ENCODE results near the gene AKT1.

Gene AKT1

DNA sequence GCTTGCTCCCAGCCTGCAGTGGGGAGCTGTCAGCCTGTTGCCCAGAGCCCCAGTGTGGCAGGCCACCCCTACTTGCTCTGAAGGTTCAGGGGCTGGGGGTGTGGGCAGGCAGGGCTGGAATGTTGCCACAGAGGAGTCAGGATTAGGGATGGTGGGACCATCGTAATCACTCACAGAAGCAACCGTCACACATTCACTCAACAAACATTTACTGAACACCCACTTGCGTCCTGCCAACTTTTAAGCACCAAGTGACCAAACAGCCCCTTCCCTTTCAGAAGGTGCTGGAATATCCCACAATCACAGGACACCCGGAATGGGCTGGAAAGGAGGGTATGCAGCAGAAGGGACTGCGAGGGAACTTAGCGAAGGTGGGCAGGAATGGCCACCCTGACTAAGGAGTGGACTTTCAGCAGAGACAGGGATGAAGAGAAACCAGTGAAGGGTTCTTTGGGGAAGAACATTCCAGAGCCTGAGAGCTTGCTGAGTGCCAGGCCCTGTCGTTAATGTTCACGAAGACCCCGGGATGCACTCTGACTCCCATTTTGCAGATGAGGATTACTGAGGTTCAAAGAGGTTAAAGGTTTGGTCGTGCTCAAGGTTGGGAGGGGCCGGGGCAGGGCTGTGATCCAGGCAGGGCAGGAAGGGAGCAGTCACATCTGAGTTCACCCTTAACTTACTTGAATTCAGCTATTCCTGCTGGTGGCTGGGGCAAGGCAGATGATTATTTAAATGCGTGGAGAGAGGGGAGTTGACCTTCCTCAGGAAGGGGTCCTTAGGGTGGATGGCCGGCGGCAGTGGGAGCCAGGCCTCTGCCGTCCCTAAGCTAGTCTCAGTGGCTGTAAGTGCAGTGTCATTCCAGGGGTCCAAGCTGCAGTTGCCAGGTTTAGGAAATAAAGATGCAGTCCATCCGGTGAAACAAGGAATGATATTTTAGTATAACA, 3.0 kb upstream of the AKT1 start:
- no peak for DNase-seq

GRCh38 chr14:104797115-104798044, 1.8 kb upstream of the AKT1 start:
- DNase-seq, result no peak

GRCh38 chr14:104796687-104797081, 1.1 kb upstream of the AKT1 start:
- no peak for DNase-seq

DNA sequence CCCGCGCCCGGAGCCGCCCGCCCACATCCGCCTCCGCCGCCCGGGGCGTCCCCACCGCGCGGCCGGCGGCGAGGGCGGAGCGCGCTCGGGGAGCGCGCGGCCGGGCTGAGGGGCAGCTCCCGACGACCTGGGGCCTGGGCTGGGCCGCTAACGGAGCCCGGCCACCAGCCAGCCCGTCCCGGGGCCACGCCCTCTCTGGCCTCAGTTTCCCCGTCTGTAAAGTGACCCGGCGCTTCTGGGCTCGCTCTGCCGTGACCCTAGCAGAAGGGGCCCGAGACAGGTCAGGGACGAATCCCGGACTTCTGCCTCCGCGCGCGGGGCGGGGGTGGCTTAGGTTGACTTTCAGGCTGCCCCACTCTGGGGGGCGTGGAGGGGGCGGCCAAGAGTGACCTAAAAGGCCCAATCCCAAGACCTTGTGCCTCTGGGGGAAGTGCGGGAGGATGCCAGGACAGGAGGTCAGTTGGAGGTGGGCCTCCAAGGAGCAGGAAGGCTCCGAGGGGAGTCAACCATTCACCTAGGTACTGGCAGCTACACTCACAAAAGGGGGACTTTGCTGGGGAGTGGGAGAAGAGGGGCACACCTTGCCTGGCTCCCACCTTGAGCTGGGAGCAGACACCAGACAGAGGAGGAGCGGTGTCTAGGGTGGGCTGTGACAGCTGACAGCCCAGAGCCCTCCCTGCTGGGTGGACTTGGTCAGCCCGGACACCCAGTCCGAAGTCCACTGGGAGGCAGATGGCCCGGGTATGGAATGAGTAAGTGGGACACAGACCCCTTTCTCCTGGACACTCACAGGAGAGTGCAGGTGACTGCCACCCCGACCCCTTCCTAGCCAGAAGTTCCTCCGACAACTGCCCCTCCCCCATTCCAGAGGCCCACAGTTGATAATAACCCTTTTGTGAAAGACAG, 486 bp upstream of the AKT1 start:
- no peak for DNase-seq

- DNase-seq, result no peak
These were observed 936 bp downstream of the AKT1 start for GRCh38 chr14:104794631-104794992.

GRCh38 chr14:104794099-104794498, 1.4 kb downstream of the AKT1 start:
- no peak for DNase-seq

DNA sequence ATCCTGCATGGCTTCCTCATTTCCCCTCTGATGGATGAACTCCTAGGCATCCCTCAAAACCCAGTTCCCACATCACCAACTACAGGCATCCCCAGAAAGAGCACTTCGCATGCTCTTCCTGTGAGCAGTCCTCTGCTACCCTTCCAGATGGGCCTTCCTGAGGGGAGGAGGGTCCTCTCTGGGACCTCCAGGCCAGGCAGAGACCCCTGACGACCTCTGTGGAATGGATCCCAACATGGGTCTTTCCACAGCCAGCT, 1.9 kb downstream of the AKT1 start:
- no peak for DNase-seq

DNA sequence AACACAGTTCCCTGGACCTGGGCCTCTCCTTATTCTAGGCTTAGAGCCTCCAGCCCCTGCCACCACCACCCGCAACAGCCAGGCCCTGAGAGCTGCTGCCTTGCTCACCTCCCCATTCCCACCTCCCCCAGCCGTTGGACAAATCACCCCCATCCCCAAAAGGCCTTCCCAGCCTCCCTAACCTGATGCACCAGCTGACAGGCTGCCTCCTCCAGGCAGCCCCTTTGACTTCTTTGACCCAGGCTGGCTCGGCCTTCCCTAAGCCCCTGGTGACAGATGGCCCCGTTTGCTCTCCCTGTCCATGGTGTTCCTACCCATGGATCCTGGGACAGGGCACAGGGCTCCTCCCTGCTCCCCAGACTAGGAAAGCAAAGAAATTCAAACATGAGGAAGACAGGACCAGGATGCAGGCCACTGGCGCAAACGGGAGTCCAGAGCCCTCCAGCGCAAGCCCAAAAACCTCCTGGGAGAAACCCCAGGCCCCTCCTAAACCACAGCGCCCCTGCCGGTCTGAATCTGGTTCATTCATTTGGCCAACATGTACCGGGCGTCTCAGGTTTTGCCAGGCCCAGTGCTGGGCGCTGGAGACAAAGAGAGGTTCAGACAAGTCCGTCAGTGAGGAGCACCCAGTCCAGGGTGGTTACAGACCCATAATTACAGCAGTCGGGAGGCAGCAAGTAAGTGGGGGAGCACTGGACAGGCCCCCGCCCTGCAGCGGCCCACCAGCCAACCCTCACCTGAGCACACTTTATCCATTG, 2.4 kb downstream of the AKT1 start:
- no peak for DNase-seq

DNA sequence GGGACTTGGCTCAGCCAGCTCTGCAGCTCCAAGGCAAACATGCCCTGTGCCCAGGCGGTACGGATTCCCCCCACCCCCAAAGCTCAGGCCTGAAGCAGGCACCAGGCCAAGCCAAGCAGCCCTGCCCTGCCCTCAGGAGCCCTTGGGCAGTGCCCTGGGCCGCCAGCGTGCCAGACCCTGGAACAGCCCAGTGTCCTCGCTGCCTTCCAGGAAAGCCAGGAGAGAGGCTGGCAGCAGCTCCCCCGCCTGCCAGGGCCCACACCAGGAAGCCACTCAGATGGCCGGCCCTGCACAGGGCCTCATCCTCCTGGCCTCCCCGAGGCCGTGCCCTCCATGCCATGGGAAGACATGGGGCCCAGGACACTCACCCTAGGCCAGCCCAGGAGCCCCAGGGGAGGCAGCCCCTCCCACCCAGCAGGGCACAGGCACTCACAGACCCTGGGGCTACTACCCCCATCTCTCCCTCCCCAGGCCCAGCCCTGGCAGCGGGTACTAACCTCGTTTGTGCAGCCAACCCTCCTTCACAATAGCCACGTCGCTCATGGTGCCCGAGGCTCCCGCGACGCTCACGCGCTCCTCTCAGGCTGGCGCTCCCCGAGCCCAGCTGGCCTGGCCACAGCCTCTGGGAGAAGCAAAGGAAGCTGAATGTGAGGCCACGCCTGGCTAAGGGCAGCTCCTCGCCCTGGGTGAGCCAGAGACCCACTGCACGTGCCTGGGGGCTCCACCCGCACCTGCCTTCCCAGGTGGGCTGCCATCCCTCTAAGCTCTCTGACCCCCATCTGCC, 3.3 kb downstream of the AKT1 start:
- peak; percentile 52 for DNase-seq

GRCh38 chr14:104791425-104791824, 4.1 kb downstream of the AKT1 start:
- no peak for DNase-seq

- no peak for DNase-seq
These were observed 5.5 kb downstream of the AKT1 start for GRCh38 chr14:104789752-104790743.

- DNase-seq, result no peak
These were observed 6.5 kb downstream of the AKT1 start for GRCh38 chr14:104788873-104789663.

GRCh38 chr14:104788161-104788818, 7.3 kb downstream of the AKT1 start:
- peak; percentile 97 for DNase-seq

- DNase-seq, result no peak
These were observed 7.8 kb downstream of the AKT1 start for GRCh38 chr14:104787736-104788135.

DNA sequence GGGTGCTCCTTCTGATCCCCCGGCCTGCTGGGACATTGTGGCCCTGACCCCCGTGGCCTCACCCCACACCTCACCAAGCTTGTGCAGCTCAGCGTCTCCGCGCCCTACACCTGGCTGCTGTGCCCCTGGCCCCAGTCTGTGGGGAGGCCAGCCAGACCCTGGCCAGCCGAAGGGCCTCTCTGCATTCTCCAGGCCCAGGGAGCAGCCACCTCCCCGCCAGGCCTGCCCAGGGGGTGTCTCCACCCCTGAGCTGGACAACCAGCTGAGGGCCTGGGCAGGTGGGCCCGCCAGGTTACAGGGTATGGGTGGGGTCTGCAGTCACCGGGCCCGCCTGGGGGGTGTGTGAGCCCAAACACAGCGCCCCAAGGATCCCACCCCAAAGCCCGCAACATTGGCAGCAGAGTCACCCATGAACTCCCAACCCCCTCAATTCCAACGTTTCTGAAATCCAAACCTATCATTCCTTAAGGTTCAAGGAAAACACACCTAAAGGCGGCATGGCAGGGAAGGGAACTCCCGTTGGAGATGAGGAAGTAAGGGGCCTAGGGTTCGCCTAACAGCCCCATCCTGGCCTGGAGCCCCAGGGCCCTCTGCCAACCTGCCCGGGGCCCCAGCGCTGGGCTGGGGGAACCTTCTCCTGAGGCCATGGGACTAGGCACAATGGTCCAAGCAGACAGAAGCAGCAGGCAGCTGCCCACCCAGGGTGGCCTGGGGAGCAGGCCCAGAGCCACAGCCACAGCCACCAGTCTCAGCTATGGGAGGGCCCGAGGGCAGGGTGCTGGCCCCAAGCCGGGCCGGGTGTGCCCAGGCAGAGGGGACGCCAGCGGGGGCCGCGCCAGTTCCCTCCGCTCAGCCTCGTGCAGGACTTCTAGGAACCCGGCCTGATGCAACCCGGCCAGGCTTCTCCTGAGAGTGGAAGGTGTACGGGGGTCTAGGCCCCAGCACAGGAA, 8.5 kb downstream of the AKT1 start:
- no peak for DNase-seq

DNA sequence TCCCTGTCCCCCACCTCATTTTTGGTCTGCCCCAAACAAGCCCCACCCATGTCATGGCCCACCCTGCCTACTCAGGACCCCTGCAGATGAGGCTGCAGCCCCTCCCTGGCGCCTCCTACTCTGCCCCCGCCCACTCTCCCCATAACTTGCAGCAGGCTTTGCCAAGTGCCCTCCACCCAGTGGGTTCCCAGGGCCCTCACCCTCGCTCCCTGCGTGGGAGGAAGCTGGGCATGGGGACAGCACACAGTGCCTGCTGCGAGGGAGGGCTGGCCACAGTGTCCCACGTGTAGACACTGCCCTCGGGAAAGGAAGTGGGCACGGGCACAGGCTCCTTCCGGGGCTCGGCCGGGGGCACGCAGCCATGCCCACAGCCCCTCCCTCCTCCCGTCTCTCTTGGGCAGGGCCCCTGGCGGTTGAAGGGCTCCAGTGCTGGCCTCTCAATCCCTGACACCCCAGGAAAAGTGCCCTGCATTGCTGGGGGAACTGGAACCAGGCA, 9.4 kb downstream of the AKT1 start:
- no peak for DNase-seq

DNA sequence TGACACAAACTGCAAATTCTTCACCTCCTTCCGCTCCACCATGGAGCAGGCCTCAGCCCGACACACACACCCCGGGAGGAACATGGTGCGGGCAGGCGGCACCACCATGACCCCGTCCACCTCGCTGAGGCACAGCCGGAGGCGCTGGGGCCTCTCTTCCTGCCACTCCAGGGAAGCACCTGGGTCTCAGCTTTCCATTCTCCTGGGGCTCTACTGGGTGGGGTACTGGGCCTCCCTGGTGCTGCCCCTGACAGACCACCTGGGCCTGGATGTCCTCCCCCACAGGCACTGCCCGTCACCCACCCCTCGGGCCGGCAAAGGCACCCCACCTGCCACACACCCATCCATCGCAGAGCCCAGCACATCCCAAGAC, 9.9 kb downstream of the AKT1 start:
- no peak for DNase-seq

Measured in DMS79 (cell line).